Bronchial epithelial cell (primary cell): ENCODE results near the gene MPST. TPM values are rescaled to one million over a fixed set of nuclear protein-coding genes. Genes with fewer than 3 reads are reported as not detected.

Source experiments
- DNase-seq: peaks from one replicate; pipeline ENCODE4 v3.0.0-alpha.2; 2010; ENCODE audit warnings: low read depth
- FAIRE-seq: peaks from 2 replicates; lab custom pipeline; 2011; peaks lifted over from hg19 to GRCh38; lab: Jason Lieb, UNC
- H3K27me3 ChIP-seq: 2 replicates; pipeline ENCODE4 v1.5.1; 2011; ENCODE audit warnings: low read length; ENCODE audit not compliant: control insufficient read depth, insufficient read depth
- H3K36me3 ChIP-seq: 2 replicates; pipeline ENCODE4 v1.5.1; 2011; ENCODE audit warnings: low read length; ENCODE audit not compliant: control insufficient read depth, insufficient read depth
- H3K4me3 ChIP-seq: 2 replicates; pipeline ENCODE4 v1.5.1; 2011; ENCODE audit warnings: mild to moderate bottlenecking, low read depth, low read length, control low read depth
- total RNA-seq: library from RNA; depleted of rRNA; stranded (reverse); fragments of >200 nt; gene quantifications from 2 replicates; pipeline ENCODE4 v1.2.1, GENCODE V29; 2014
- TF ChIP-seq, protein P1 (sequence below): IDR thresholded peaks from 2 replicates; pipeline ENCODE4 v1.5.1; 2011; ENCODE audit warnings: mild to moderate bottlenecking, moderate library complexity, low read length, control low read depth, inconsistent platforms; ENCODE audit not compliant: insufficient read depth, severe bottlenecking

Gene MPST
- total RNA-seq, 1 donor from 2014 or later, result 121 TPM

DNA sequence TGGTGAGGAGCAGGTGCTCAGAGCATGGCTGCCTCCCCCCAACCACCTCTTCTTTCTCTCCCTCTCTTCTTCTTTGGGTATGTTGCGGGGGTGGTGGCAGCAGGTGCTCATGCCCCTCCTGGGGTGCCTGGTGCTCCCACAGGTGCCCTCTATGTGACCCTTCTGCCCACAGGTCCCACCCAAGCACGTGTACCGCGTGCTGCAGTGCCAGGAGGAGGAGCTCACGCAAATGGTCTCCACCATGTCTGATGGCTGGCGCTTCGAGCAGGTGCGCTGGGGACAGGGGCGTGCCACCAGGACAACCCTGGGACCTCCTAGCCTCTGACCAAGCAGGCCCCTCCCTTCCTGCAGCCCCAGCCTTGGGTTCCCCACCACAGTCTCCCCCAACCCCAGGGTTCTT, 37.7 kb downstream of the MPST start:
- FAIRE-seq (no peak), DNase-seq (no peak)
- Histone ChIP-seq H3K27me3 (no peaks in the 10 kb centered on the region), H3K36me3 (peaks cover 5% of the 10 kb centered on the region), H3K4me3 (no peak overlapping the region)
- TF ChIP-seq, protein P1, sequence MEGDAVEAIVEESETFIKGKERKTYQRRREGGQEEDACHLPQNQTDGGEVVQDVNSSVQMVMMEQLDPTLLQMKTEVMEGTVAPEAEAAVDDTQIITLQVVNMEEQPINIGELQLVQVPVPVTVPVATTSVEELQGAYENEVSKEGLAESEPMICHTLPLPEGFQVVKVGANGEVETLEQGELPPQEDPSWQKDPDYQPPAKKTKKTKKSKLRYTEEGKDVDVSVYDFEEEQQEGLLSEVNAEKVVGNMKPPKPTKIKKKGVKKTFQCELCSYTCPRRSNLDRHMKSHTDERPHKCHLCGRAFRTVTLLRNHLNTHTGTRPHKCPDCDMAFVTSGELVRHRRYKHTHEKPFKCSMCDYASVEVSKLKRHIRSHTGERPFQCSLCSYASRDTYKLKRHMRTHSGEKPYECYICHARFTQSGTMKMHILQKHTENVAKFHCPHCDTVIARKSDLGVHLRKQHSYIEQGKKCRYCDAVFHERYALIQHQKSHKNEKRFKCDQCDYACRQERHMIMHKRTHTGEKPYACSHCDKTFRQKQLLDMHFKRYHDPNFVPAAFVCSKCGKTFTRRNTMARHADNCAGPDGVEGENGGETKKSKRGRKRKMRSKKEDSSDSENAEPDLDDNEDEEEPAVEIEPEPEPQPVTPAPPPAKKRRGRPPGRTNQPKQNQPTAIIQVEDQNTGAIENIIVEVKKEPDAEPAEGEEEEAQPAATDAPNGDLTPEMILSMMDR, result no peak

DNA sequence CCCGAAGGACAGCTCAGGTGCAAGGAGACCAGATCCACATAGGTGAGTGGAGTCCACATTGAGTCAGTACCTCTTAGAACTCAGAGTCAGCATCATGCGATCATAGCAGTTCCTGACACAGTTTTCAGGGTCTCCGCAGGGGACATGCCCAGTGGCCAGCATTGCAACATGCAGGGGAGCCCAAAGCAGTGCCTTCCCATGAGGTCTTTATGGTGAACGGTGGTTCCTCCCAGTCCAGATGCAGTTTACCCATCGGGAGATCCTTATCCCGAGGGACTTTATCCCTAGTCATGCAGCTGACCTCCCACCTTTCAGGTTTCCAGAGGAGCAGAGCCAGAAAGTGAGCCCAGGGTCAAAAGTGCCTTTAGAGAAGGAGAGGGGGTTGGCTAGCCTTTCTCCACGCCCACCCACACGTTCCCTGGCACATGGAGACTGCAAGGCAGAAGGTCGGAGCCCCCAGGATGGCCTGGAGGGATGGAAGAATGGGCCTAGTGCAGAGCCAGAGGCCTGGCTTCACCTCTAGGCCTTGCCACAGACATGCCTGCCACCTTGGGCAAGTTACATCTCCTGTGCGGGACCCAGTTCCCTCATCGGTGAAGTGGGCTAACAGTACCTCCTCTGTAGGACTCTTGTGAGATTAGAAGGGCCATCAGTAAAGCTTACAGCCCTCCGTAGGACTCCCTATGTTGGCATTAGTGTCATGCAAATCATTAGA, 38.4 kb downstream of the MPST start:
- FAIRE-seq, result no peak
- H3K36me3 ChIP-seq, result peaks cover 5% of the 10 kb centered on the region
- H3K4me3 ChIP-seq, result no peak overlapping the region
- no peak for DNase-seq
- TF ChIP-seq, protein P1, result no peak
- H3K27me3 ChIP-seq, result no peaks in the 10 kb centered on the region

DNA sequence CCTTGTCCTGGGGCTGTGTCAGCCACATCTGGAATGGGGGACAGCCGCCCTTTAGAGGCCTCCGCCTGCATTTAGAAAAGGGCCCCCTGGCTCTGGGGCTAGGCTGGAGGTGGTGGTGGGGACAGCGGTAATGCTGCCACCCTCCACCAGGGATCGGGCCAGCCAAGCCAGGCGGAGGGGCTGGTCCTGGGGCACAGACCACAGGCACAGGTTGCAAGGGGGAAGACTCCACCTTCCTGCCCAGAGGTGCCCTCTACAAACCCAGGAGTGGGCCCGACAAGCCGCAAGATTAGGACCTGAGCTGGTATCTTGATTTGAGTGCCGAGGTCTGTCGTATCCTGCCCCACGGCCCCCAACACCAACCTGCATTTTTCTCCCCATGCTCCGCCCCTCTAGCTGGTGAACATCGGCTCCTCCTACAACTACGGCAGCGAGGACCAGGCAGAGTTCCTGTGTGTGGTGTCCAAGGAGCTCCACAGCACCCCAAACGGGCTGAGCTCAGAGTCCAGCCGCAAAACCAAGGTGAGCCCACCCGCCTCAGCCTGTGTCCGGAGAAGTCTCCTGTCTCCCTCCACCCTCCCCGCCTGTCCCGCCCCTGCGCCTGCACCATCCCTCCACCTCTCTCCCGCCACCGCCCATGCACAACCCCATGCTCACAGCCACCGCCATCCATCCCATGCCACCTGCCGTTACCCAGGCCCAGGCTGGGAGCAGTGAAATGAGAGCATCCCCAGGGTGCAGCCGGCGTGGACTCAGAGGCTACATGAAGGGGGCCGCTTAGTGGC, 39.6 kb downstream of the MPST start:
- TF ChIP-seq, protein P1, result no peak
- H3K36me3 ChIP-seq, result peaks cover 5% of the 10 kb centered on the region
- H3K27me3 ChIP-seq, result no peaks in the 10 kb centered on the region
- no peak for FAIRE-seq
- H3K4me3 ChIP-seq, result no peak overlapping the region
- no peak for DNase-seq

DNA sequence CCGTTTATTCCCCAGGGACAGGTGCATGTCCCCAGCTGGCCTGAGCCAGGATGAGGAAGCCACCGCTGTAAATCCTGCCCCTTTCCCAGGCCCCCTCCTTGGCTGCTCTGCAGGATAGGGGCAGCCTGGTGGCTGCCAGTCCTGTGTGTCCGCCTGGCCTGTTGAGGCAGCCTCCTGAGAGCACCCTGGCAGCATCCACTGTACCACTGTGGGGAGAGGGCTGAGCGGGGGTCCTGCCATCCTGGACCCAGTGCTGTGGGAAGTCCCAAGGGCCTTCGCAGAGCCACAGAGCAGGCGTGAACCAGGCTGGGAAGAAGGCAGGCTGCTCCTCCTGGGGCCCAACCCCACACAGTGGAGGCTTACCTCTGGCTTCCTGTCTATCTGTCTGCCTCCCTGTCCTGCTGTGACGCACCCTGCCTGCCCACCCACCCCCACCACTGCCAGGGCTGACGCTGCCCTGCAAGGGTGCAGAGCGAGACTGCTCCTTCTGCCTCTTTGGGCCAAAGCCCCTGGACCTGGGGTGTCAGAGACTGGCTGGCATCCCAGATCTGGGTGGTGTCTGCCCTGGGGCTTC, 40.4 kb downstream of the MPST start:
- H3K36me3 ChIP-seq, result peaks cover 5% of the 10 kb centered on the region

DNA sequence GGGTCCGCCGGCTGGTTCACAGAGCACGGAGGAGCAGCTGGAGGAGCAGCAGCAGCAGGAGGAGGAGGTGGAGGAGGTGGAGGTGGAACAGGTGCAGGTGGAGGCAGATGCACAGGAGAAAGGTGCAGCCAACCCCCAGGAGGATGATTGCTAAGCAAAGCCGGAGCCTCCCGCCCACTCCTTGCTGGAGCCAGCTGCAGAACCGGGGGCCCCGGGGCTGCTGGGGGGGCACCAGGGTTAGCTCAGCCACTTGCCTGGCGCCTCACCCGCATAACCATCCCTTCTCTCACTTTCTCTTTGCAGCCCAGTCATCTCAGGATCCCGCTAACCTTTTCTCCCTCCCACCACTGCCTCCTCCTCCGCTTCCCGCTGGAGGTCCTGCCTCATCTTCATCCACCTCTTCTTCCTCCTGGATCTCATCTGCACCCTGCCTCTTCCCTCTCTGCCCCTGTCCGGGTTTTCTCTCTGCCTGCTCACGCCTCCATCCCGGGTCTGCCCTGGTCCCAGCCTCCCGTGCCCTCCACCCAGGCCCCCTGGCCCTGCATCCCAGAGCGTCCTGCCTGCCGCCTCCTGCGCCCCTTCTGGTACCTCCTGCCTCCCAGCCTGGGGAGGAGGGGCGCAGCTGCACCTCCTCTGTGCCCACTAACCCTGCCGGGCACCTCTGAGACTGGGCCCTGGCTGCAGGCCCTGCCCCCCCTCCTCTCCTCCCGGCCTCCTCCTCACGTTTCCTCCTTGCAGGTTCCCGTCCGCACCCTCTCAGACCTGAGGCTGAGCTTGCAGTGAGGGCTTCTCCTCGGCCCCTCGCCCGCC, 41.5 kb downstream of the MPST start:
- DNase-seq, result no peak
- Histone ChIP-seq H3K36me3 (peaks cover 5% of the 10 kb centered on the region), H3K27me3 (no peaks in the 10 kb centered on the region), H3K4me3 (no peak overlapping the region)
- no peak for FAIRE-seq
- TF ChIP-seq, protein P1, result no peak

More for the DNA sequence above, 40.4 kb downstream of the MPST start:
- no peak for FAIRE-seq
- DNase-seq, result no peak
- TF ChIP-seq, protein P1, result no peak
- Histone ChIP-seq H3K27me3 (no peaks in the 10 kb centered on the region), H3K4me3 (no peak overlapping the region)
